Measurements from ENCODE around the gene KLHL29. TPM values are rescaled to one million over a fixed set of nuclear protein-coding genes. Genes with fewer than 3 reads are reported as not detected.

Gene KLHL29
- total and polyA plus RNA-seq, 5 donors = 1.7 to 4.0 (median 2.0) TPM

GRCh38 chr2:23464905-23465537, 80.0 kb downstream of the KLHL29 start:
- no peak overlapping the region for H3K4me3 ChIP-seq (ENCODE audit: low read length)
- H3K27me3 ChIP-seq (ENCODE audit: control insufficient read depth, insufficient read depth) = no peaks in the 10 kb centered on the region
- H3K27ac ChIP-seq (ENCODE audit: low read length) = no peak overlapping the region
- H3K9me3 ChIP-seq (ENCODE audit: control insufficient read depth, low read length) = no peaks in the 10 kb centered on the region
- DNase-seq = no peak
- intact Hi-C loops (cut with DNase I) = no loop called here
- ATAC-seq = no peak
- WGBS = 81% methylated on average over 14 of the region's 14 CpGs
- H3K4me1 ChIP-seq (ENCODE audit: control insufficient read depth, insufficient read depth, low read length) = no peaks in the 10 kb centered on the region

- ATAC-seq = no peak
These were observed 81.0 kb downstream of the KLHL29 start for GRCh38 chr2:23465936-23466335.

DNA sequence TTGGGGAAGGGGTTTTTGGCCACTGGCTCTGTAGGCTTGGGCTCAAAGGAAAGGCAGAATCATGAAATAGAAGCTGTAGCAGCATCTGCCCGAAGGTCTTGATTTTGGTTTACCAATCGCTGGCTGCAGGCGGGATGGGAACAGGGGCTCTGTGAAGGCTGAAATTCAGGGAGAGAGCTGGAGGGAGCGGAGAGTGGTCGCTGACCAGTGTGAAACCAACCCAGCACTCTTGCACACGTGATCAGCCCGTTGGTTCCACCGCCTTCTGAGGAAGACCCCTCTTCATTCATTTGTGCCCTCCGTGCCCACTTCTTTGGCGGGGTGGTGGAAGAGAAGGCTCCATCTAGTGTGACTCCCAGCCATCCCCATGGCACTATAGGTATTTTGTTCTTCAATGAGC, 82.6 kb downstream of the KLHL29 start:
- H3K4me1 ChIP-seq (ENCODE audit: control insufficient read depth, insufficient read depth, low read length) = no peaks in the 10 kb centered on the region
- DNase-seq = no peak
- H3K27me3 ChIP-seq (ENCODE audit: control insufficient read depth, insufficient read depth) = no peaks in the 10 kb centered on the region
- no peak overlapping the region for H3K27ac ChIP-seq (ENCODE audit: low read length)
- whole genome bisulfite sequencing = 94% methylated on average over 10 of the region's 10 CpGs
- ATAC-seq = no peak
- intact Hi-C loops (cut with DNase I) = no loop called here
- H3K9me3 ChIP-seq (ENCODE audit: control insufficient read depth, low read length) = no peaks in the 10 kb centered on the region
- H3K4me3 ChIP-seq (ENCODE audit: low read length) = no peak overlapping the region

More at GRCh38 chr2:23465936-23466335, 81.0 kb downstream of the KLHL29 start:
- no peaks in the 10 kb centered on the region for H3K4me1 ChIP-seq (ENCODE audit: control insufficient read depth, insufficient read depth, low read length)
- H3K4me3 ChIP-seq (ENCODE audit: low read length) = no peak overlapping the region
- DNase-seq = no peak
- intact Hi-C loops (cut with DNase I) = no loop called here
- H3K9me3 ChIP-seq (ENCODE audit: control insufficient read depth, low read length) = no peaks in the 10 kb centered on the region
- no peaks in the 10 kb centered on the region for H3K27me3 ChIP-seq (ENCODE audit: control insufficient read depth, insufficient read depth)
- H3K27ac ChIP-seq (ENCODE audit: low read length) = no peak overlapping the region
- WGBS = 65% methylated on average over 9 of the region's 9 CpGs

- no peak for DNase-seq
- WGBS = 83% methylated on average over 15 of the region's 15 CpGs
- no peak overlapping the region for H3K4me3 ChIP-seq (ENCODE audit: low read length)
- no peaks in the 10 kb centered on the region for H3K27me3 ChIP-seq (ENCODE audit: control insufficient read depth, insufficient read depth)
- intact Hi-C loops (cut with DNase I) = no loop called here
- H3K27ac ChIP-seq (ENCODE audit: low read length) = no peak overlapping the region
- H3K4me1 ChIP-seq (ENCODE audit: control insufficient read depth, insufficient read depth, low read length) = no peaks in the 10 kb centered on the region
- ATAC-seq = no peak
- no peaks in the 10 kb centered on the region for H3K9me3 ChIP-seq (ENCODE audit: control insufficient read depth, low read length)
These were observed 83.6 kb downstream of the KLHL29 start for GRCh38 chr2:23468474-23469141.

DNA sequence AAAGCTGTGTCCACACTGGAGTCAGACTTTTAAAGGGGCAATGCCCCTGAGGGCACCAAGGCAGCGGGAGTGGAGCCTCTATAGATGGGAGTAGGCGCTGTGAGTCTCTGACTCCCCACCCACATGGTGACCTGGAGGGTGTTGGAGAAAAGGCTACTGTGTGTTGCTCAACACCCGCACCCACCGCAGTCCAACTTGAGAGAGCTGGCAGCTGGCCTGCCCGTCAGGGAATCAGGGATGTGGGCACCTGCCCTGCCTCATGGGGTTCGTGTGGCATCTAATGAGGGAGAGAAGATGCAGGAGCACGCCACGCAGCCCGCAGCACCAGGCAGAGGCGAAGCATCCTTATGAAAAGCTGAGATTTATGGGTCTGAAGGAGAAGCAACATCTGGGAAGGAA, 84.2 kb downstream of the KLHL29 start:
- no peak for ATAC-seq

GRCh38 chr2:23475036-23475435, 90.1 kb downstream of the KLHL29 start:
- Histone ChIP-seq H3K4me3 (ENCODE audit: low read length) (no peak overlapping the region), H3K27ac (ENCODE audit: low read length) (no peak overlapping the region), H3K4me1 (ENCODE audit: control insufficient read depth, insufficient read depth, low read length) (no peaks in the 10 kb centered on the region), H3K27me3 (ENCODE audit: control insufficient read depth, insufficient read depth) (no peaks in the 10 kb centered on the region), H3K9me3 (ENCODE audit: control insufficient read depth, low read length) (no peaks in the 10 kb centered on the region)
- intact Hi-C loops (cut with DNase I) = no loop called here
- 75% methylated on average over 4 of the region's 4 CpGs for WGBS
- DNase-seq = no peak
- ATAC-seq = no peak

More for the DNA sequence above, 84.2 kb downstream of the KLHL29 start:
- H3K4me3 ChIP-seq (ENCODE audit: low read length) = no peak overlapping the region
- DNase-seq = no peak
- H3K27me3 ChIP-seq (ENCODE audit: control insufficient read depth, insufficient read depth) = no peaks in the 10 kb centered on the region
- intact Hi-C loops (cut with DNase I) = no loop called here
- no peaks in the 10 kb centered on the region for H3K9me3 ChIP-seq (ENCODE audit: control insufficient read depth, low read length)
- WGBS = 94% methylated on average over 10 of the region's 10 CpGs
- H3K4me1 ChIP-seq (ENCODE audit: control insufficient read depth, insufficient read depth, low read length) = no peaks in the 10 kb centered on the region
- H3K27ac ChIP-seq (ENCODE audit: low read length) = no peak overlapping the region

GRCh38 chr2:23475473-23475872, 90.5 kb downstream of the KLHL29 start:
- WGBS = 90% methylated on average over 11 of the region's 11 CpGs
- Histone ChIP-seq H3K4me3 (ENCODE audit: low read length) (no peak overlapping the region), H3K4me1 (ENCODE audit: control insufficient read depth, insufficient read depth, low read length) (no peaks in the 10 kb centered on the region), H3K9me3 (ENCODE audit: control insufficient read depth, low read length) (no peaks in the 10 kb centered on the region), H3K27ac (ENCODE audit: low read length) (no peak overlapping the region), H3K27me3 (ENCODE audit: control insufficient read depth, insufficient read depth) (no peaks in the 10 kb centered on the region)
- intact Hi-C loops (cut with DNase I) = no loop called here
- DNase-seq = no peak
- no peak for ATAC-seq

DNA sequence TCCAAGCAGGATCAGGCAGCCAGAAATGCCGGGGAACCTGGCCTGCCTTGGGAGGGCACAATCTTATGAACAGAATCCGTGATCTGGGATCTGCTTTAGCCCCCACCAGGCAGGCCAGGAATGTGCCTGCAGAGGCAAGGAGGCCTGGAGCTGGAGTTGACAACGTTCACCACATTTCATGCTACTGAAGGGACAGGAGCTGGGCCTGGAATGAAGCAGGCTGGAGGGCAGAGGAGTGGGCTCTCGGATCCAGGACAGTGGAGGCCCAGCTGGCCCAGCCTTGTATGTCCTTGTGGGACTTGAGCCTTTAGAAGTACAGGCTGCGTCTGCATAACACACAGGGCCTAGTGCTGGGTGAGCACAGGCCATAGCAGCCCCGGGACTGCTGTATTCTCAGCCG, 91.8 kb downstream of the KLHL29 start:
- H3K27me3 ChIP-seq (ENCODE audit: control insufficient read depth, insufficient read depth) = no peaks in the 10 kb centered on the region
- WGBS = 80% methylated on average over 7 of the region's 7 CpGs
- DNase-seq (no peak), ATAC-seq (no peak)
- no peak overlapping the region for H3K27ac ChIP-seq (ENCODE audit: low read length)
- no peak overlapping the region for H3K4me3 ChIP-seq (ENCODE audit: low read length)
- intact Hi-C loops (cut with DNase I) = no loop called here
- H3K4me1 ChIP-seq (ENCODE audit: control insufficient read depth, insufficient read depth, low read length) = no peaks in the 10 kb centered on the region
- H3K9me3 ChIP-seq (ENCODE audit: control insufficient read depth, low read length) = no peaks in the 10 kb centered on the region

DNA sequence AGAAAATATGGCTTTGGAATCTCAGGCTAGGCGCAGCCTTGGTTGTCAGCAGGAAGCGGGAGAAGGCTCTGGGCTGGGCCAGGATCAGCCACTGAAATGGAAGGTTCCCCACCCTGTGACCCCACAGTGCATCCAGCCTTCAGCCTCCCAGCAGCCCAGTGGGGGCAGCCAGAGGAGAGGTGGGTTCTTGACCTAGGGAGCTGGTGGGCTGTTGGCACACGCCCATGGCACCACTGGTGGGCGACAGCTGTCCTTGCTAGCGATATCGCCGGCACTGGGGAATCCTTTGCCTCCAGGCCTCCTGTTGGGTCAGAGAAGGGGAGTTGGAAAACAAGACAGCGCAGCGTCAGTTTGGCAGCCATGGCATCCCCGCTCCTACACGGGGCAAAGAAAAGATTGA, 92.4 kb downstream of the KLHL29 start:
- Histone ChIP-seq H3K4me3 (ENCODE audit: low read length) (no peak overlapping the region), H3K27ac (ENCODE audit: low read length) (no peak overlapping the region), H3K9me3 (ENCODE audit: control insufficient read depth, low read length) (no peaks in the 10 kb centered on the region), H3K27me3 (ENCODE audit: control insufficient read depth, insufficient read depth) (no peaks in the 10 kb centered on the region), H3K4me1 (ENCODE audit: control insufficient read depth, insufficient read depth, low read length) (no peaks in the 10 kb centered on the region)
- DNase-seq (no peak), ATAC-seq (no peak)
- intact Hi-C loops (cut with DNase I) = no loop called here
- 96% methylated on average over 11 of the region's 11 CpGs for WGBS

DNA sequence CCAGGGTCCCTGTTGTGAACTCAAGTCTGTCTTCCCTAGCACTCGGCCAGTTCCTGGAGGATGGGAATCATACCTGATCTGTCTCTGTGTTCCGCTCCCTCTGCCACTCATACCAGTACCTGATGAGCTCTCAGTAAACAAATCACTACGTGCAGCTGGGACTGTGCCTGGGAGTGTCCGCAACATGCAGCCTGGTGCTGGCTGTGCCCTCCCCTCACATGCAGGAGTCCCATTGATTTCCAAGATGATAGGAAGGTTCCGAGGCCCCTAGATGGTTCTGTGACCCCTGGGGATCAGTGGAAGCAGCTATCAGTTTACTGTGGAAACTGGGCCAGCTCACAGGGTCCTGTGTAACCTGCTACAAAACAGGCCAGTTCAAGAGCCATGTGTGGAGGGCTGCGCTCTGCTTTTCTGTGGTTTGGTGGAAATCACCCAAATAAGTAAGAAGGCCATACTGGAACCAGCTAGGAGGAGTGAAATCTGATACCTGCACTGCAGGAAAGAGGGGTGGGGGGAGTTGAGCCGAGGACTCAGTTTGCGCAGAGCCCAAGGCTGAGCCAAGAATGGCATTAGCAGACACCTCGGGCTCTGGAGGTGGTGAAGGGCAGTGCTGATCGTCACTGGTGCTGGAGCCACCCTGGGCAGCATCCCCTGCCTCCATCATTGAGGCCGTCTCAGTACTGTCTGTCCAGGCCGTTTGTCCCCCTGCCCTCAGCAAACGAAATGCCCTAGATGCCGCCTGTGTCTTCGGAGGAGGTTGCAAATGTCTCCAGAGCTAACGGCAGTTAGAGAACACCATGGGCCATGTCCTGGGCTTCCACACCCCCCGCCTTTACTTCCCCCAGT, 93.3 kb downstream of the KLHL29 start:
- DNase-seq (no peak), ATAC-seq (no peak)
- intact Hi-C loops (cut with DNase I) = no loop called here
- H3K27ac ChIP-seq (ENCODE audit: low read length) = no peak overlapping the region
- H3K4me1 ChIP-seq (ENCODE audit: control insufficient read depth, insufficient read depth, low read length) = no peaks in the 10 kb centered on the region
- H3K9me3 ChIP-seq (ENCODE audit: control insufficient read depth, low read length) = no peaks in the 10 kb centered on the region
- 80% methylated on average over 17 of the region's 17 CpGs for WGBS
- no peaks in the 10 kb centered on the region for H3K27me3 ChIP-seq (ENCODE audit: control insufficient read depth, insufficient read depth)
- no peak overlapping the region for H3K4me3 ChIP-seq (ENCODE audit: low read length)
